Panc1 (cell line): ENCODE results near the gene RFC1.

ENCODE experiments used
- POLR2AphosphoS5 ChIP-seq: IDR thresholded peaks from 2 replicates; pipeline ENCODE4 v1.6.1; 2012; ENCODE audit warnings: mild to moderate bottlenecking, low read depth, low read length, moderate library complexity
- TF ChIP-seq, protein P1 (sequence below): fragments of 450-650 bp; IDR thresholded peaks from 2 replicates; pipeline ENCODE4 v1.5.1; 2017; ENCODE audit warnings: mild to moderate bottlenecking

DNA sequence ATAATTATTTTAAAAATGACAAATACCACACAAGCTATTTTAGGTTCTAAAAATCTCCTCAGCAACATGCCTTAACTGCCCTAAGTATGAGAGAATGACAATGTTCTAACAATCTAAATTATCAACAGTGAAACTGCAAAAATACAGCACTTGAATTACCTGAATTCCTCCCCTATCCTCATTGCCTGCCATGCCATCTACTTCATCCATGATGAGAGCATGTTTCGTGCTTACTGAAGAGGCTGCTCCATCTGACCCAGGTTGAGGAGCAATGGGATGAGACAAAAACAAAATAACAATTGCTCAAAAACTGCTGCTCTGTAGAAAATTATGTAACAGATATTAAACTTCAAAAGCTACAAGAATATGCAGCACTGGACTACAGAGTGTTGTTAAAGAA is 63.3 kb downstream of the RFC1 start:
- TF ChIP-seq, protein P1, sequence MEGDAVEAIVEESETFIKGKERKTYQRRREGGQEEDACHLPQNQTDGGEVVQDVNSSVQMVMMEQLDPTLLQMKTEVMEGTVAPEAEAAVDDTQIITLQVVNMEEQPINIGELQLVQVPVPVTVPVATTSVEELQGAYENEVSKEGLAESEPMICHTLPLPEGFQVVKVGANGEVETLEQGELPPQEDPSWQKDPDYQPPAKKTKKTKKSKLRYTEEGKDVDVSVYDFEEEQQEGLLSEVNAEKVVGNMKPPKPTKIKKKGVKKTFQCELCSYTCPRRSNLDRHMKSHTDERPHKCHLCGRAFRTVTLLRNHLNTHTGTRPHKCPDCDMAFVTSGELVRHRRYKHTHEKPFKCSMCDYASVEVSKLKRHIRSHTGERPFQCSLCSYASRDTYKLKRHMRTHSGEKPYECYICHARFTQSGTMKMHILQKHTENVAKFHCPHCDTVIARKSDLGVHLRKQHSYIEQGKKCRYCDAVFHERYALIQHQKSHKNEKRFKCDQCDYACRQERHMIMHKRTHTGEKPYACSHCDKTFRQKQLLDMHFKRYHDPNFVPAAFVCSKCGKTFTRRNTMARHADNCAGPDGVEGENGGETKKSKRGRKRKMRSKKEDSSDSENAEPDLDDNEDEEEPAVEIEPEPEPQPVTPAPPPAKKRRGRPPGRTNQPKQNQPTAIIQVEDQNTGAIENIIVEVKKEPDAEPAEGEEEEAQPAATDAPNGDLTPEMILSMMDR: no peak
- TF ChIP-seq POLR2AphosphoS5: no peak
